ENCODE measurements around the gene NEB.

DNA sequence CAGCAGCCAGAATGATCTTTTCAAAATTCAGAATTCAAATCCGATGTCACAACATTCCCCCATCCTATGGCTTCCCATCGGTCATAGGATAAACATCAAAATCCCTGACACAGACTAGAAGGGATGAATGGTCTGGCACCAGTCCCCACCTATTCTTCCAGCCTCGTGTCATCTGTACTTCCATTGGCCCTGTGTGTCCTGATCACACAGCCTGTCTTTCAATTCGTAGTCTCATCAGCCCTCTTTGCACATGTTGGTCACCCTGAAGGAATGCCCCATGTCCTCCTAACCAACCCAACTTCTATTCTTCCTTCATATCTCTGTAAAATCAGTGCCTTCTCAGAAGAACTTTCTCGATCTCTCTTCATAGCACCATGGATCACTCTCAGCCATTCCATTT is 157.2 kb downstream of the NEB start:
- TF ChIP-seq, protein P1, sequence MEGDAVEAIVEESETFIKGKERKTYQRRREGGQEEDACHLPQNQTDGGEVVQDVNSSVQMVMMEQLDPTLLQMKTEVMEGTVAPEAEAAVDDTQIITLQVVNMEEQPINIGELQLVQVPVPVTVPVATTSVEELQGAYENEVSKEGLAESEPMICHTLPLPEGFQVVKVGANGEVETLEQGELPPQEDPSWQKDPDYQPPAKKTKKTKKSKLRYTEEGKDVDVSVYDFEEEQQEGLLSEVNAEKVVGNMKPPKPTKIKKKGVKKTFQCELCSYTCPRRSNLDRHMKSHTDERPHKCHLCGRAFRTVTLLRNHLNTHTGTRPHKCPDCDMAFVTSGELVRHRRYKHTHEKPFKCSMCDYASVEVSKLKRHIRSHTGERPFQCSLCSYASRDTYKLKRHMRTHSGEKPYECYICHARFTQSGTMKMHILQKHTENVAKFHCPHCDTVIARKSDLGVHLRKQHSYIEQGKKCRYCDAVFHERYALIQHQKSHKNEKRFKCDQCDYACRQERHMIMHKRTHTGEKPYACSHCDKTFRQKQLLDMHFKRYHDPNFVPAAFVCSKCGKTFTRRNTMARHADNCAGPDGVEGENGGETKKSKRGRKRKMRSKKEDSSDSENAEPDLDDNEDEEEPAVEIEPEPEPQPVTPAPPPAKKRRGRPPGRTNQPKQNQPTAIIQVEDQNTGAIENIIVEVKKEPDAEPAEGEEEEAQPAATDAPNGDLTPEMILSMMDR (IDR thresholded peaks at IDR 0.05), result no peak
- no peak for TF ChIP-seq POLR2A (IDR thresholded peaks at IDR 0.05)

Data from transverse colon (tissue), 3 donors.